Suprapubic skin (tissue), 4 donors: ENCODE measurements around the gene NLRC3. TPM values are rescaled to one million over a fixed set of nuclear protein-coding genes. Genes with fewer than 3 reads are reported as not detected.
A peak's percentile ranks its signal among the peaks of the same experiment; 100 is the strongest.
"Not testable (repeated sequence)": the region's sequence is repeated elsewhere in the genome, so short reads cannot be mapped to it uniquely, and the experiment has no call there.

Source experiments
- DNase-seq, 2 donors: peaks; one replicate each; pipeline ENCODE4 v3.0.0-alpha.2; 2019; ENCODE audit warnings: low spot score in 2 of 2
- H3K27ac ChIP-seq: fragments of 200-600 bp; sonication (generic); one replicate; pipeline ENCODE4 v1.5.1; 2019
- H3K27me3 ChIP-seq: fragments of 200-600 bp; sonication (generic); one replicate; pipeline ENCODE4 v1.5.1; 2019
- H3K36me3 ChIP-seq: fragments of 200-600 bp; sonication (generic); one replicate; pipeline ENCODE4 v1.5.1; 2019
- H3K4me1 ChIP-seq: fragments of 200-600 bp; sonication (generic); one replicate; pipeline ENCODE4 v1.5.1; 2019
- H3K4me3 ChIP-seq: fragments of 200-600 bp; sonication (generic); one replicate; pipeline ENCODE4 v1.5.1; 2019; ENCODE audit warnings: mild to moderate bottlenecking
- H3K9me3 ChIP-seq: fragments of 200-600 bp; sonication (generic); one replicate; pipeline ENCODE4 v1.5.1; 2019
- EP300 ChIP-seq: sonication (generic); formaldehyde crosslinking; IDR thresholded peaks from one replicate; pipeline ENCODE4 v1.6.1; 2017; ENCODE audit warnings: antibody characterized with exemption
- POLR2A ChIP-seq, 2 donors: fragments of 450-650 bp; IDR thresholded peaks; one replicate each; pipeline ENCODE4 v1.6.1; 2017; ENCODE audit warnings: antibody characterized with exemption in 2 of 2, mild to moderate bottlenecking in 2 of 2, moderate library complexity in 2 of 2
- POLR2AphosphoS5 ChIP-seq, 3 donors: sonication (generic); formaldehyde crosslinking; IDR thresholded peaks; one replicate each; pipeline ENCODE4 v1.6.1; 2017; ENCODE audit warnings: antibody characterized with exemption in 3 of 3
- WGBS: methylation state at CpG from one replicate; pipeline ENCODE4 v1.1.5; 2018; 5-methylcytosine and 5-hydroxymethylcytosine counted together
- total RNA-seq, 4 donors: library from RNA; depleted of rRNA; stranded (reverse); fragments of >200 nt; gene quantifications; one replicate each; pipeline ENCODE4 v1.1.0, GENCODE V29; 2016
- TF ChIP-seq, protein P1 (sequence below), 2 donors: fragments of 200-600 bp in 1 of 2; fragments of 450-650 bp in 1 of 2; sonication (generic) in 1 of 2; IDR thresholded peaks; one replicate each; pipeline ENCODE4 v1.5.1; 2016 to 2019; ENCODE audit warnings: antibody characterized with exemption in 2 of 2, mild to moderate bottlenecking in 1 of 2, moderate library complexity in 1 of 2

Gene NLRC3
- total RNA-seq, 4 donors from 2014 or later = 0.16 to 1.2 (median 0.39) TPM

DNA sequence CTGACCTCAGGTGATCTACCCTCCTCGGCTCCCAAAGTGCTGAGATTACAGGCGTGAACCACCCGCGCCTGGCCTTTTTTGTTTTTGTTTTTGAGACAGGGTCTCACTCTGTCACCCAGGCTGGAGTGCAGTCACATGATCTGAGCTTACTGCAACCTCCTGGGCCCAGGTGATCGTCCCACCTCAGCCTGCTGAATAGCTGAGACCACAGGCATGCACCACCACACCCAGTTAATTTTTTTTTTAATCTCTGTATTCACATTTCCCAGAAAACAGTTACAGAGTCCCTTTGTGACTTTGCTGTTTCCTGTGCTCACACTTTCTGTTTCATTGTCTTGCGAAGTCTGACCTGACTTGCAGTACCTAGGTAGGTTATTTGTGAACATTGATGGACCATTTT is 73.7 kb downstream of the NLRC3 start:
- WGBS = 68% methylated on average over 6 of the region's 6 CpGs
- Histone ChIP-seq H3K36me3 (peaks cover 23% of the 10 kb centered on the region), H3K9me3 (no peaks in the 10 kb centered on the region), H3K4me3 (no peak overlapping the region), H3K27me3 (no peaks in the 10 kb centered on the region), H3K4me1 (peaks cover 27% of the 10 kb centered on the region), H3K27ac (peak overlapping the region; percentile 11)
- TF ChIP-seq POLR2AphosphoS5 (IDR thresholded peaks at IDR 0.05) (no peak), EP300 (no peak), POLR2A (IDR thresholded peaks at IDR 0.05) (no peak)
- TF ChIP-seq, protein P1, sequence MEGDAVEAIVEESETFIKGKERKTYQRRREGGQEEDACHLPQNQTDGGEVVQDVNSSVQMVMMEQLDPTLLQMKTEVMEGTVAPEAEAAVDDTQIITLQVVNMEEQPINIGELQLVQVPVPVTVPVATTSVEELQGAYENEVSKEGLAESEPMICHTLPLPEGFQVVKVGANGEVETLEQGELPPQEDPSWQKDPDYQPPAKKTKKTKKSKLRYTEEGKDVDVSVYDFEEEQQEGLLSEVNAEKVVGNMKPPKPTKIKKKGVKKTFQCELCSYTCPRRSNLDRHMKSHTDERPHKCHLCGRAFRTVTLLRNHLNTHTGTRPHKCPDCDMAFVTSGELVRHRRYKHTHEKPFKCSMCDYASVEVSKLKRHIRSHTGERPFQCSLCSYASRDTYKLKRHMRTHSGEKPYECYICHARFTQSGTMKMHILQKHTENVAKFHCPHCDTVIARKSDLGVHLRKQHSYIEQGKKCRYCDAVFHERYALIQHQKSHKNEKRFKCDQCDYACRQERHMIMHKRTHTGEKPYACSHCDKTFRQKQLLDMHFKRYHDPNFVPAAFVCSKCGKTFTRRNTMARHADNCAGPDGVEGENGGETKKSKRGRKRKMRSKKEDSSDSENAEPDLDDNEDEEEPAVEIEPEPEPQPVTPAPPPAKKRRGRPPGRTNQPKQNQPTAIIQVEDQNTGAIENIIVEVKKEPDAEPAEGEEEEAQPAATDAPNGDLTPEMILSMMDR (IDR thresholded peaks at IDR 0.05) = no peak
- peak in 1 of 2 donors; percentile 48 for DNase-seq

- Histone ChIP-seq H3K27ac (peak overlapping the region; percentile 62), H3K27me3 (no peaks in the 10 kb centered on the region), H3K4me1 (peaks cover 27% of the 10 kb centered on the region), H3K4me3 (peak overlapping the region; percentile 64), H3K36me3 (peaks cover 9% of the 10 kb centered on the region), H3K9me3 (no peaks in the 10 kb centered on the region)
- TF ChIP-seq, protein P1 (IDR thresholded peaks at IDR 0.05) = no peak
- TF ChIP-seq POLR2AphosphoS5 (IDR thresholded peaks at IDR 0.05) = no peak
- no peak for TF ChIP-seq POLR2A (IDR thresholded peaks at IDR 0.05)
- TF ChIP-seq EP300 = no peak
- peak in 1 of 2 donors; percentile 44 for DNase-seq
- WGBS = 69% methylated on average over 22 of the region's 22 CpGs
Measured at GRCh38 chr16:3501783-3502400, 75.3 kb downstream of the NLRC3 start.

DNA sequence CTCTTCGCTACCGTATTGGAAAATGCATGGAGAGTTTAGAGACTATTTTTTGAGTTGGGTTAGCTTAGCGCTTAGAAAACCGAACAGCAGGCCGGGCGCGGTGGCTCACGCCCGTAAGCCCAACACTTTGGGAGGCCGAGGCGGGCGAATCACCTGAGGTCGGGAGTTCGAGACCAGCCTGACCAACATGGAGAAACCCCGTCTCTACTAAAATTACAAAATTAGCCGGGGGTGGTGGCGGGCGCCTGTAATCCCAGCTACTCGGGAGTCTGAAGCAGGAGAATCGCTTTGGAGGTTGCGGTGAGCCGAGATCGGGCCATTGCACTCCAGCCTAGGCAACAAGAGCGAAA is 75.8 kb downstream of the NLRC3 start:
- not testable (repeated sequence) for H3K27me3 ChIP-seq, H3K9me3 ChIP-seq, H3K36me3 ChIP-seq
- DNase-seq = peak in 1 of 2 donors; percentile 18
- WGBS = 12% methylated on average over 24 of the region's 24 CpGs
- peak overlapping the region; percentile 62 for H3K27ac ChIP-seq
- peak overlapping the region; percentile 64 for H3K4me3 ChIP-seq
- peaks cover 27% of the 10 kb centered on the region for H3K4me1 ChIP-seq

DNA sequence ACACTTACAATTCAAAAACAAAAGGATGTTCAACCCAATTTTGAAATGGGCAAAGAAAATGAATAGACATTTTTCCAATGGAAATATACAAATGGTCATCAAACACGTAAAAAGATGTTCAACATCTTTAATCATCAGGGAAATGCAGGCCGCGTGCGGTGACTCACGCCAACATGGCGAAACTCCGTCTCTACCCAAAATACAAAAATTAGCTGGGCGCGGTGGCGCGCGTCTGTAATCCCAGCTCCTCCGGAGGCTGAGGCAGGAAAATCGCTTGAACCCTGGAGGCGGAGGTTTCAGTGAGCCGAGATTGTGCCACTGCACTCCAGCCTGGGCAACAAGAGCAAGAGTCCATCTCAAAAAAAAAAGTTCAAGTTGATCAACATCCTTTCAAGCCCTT is 78.2 kb downstream of the NLRC3 start:
- Histone ChIP-seq H3K36me3 (no peaks in the 10 kb centered on the region), H3K9me3 (no peaks in the 10 kb centered on the region), H3K4me3 (no peak overlapping the region), H3K4me1 (peaks cover 27% of the 10 kb centered on the region), H3K27me3 (no peaks in the 10 kb centered on the region), H3K27ac (no peak overlapping the region)
- TF ChIP-seq EP300 (no peak), POLR2AphosphoS5 (IDR thresholded peaks at IDR 0.05) (no peak), POLR2A (IDR thresholded peaks at IDR 0.05) (no peak)
- TF ChIP-seq, protein P1 (IDR thresholded peaks at IDR 0.05) = no peak
- WGBS = 96% methylated on average over 16 of the region's 16 CpGs
- DNase-seq = peak in 1 of 2 donors; percentile 4

GRCh38 chr16:3497771-3498170 is 79.4 kb downstream of the NLRC3 start:
- H3K36me3 ChIP-seq = no peaks in the 10 kb centered on the region
- peak in 1 of 2 donors; percentile 37 for DNase-seq
- H3K27me3 ChIP-seq = no peaks in the 10 kb centered on the region
- no peak overlapping the region for H3K27ac ChIP-seq
- 98% methylated on average over 4 of the region's 4 CpGs for WGBS
- no peaks in the 10 kb centered on the region for H3K9me3 ChIP-seq
- no peak for TF ChIP-seq POLR2A (IDR thresholded peaks at IDR 0.05)
- TF ChIP-seq, protein P1 (IDR thresholded peaks at IDR 0.05) = no peak
- no peak for TF ChIP-seq EP300
- TF ChIP-seq POLR2AphosphoS5 (IDR thresholded peaks at IDR 0.05) = no peak
- H3K4me3 ChIP-seq = no peak overlapping the region
- H3K4me1 ChIP-seq = peaks cover 19% of the 10 kb centered on the region

GRCh38 chr16:3496386-3496785 is 80.8 kb downstream of the NLRC3 start:
- Histone ChIP-seq H3K27ac (no peak overlapping the region), H3K4me1 (peaks cover 8% of the 10 kb centered on the region), H3K4me3 (no peak overlapping the region), H3K9me3 (no peaks in the 10 kb centered on the region), H3K27me3 (no peaks in the 10 kb centered on the region), H3K36me3 (no peaks in the 10 kb centered on the region)
- DNase-seq = peak in 1 of 2 donors; percentile 49
- WGBS = 97% methylated on average over 30 of the region's 30 CpGs
- TF ChIP-seq EP300 = no peak
- no peak for TF ChIP-seq POLR2AphosphoS5 (IDR thresholded peaks at IDR 0.05)
- TF ChIP-seq, protein P1 (IDR thresholded peaks at IDR 0.05) = no peak
- TF ChIP-seq POLR2A (IDR thresholded peaks at IDR 0.05) = no peak
